Skin epidermis (tissue), 12 donors: ENCODE data around the gene MYH15.

Experiments used
- H3K27ac ChIP-seq, 21 experiments: fragments of 200-600 bp; sonication (generic) in 11 of 21; one replicate each; pipeline ENCODE4 v1.5.0; 2020; ENCODE audit warnings: mild to moderate bottlenecking in 3 of 21, inconsistent platforms in 2 of 21, moderate library complexity in 2 of 21
- H3K4me3 ChIP-seq, 7 experiments: fragments of 200-600 bp; sonication (generic) in 2 of 7; one replicate each; pipeline ENCODE4 v1.5.0; 2020; ENCODE audit warnings: inconsistent platforms in 2 of 7, mild to moderate bottlenecking in 2 of 7, moderate library complexity in 1 of 7

The MYH15 gene

DNA sequence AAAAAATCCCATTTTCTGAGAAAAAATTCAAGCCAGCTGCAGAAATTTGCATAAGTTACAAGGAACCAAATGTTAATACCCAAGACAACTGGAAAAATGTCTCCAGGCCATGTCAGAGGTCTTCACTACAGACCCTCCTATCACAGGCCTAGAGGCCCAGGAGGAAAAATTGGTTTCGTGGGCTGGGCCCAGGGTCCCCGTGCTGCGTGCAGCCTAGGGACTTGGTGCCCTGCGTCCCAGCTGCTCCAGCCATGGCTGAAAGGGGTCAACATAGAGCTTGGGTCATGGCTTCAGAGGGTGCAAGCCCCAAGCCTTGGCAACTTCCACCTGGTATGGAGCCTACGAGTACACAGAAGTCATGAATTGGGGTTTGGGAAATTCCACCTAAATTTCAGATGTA is 78.0 kb downstream of the MYH15 start:
- Histone ChIP-seq H3K4me3 (no peak overlapping the region), H3K27ac (no peak overlapping the region)

- H3K4me3 ChIP-seq = no peak overlapping the region
- H3K27ac ChIP-seq = no peak overlapping the region
These were observed 79.9 kb downstream of the MYH15 start for GRCh38 chr3:108430540-108430939.

DNA sequence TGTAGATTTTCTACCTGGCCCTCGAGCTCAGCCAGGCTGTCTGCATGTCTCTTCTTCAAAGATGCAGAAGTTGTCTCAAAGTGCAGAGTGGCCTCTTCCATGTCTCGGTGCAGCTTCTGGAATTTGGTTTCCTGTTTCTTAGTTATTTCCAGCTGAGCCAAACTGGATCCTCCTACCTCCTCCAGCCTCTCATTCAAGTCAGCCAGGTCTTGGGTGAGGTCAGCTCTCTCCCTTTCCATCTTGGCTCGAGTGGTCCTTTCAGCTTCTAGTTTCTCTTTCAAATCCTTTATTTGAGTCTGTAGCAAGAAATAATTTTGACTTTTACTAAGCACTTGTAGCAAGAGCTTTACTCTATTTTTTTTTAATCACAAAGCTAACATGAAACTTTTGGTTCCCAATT is 81.8 kb downstream of the MYH15 start:
- Histone ChIP-seq H3K27ac (no peak overlapping the region), H3K4me3 (no peak overlapping the region)

DNA sequence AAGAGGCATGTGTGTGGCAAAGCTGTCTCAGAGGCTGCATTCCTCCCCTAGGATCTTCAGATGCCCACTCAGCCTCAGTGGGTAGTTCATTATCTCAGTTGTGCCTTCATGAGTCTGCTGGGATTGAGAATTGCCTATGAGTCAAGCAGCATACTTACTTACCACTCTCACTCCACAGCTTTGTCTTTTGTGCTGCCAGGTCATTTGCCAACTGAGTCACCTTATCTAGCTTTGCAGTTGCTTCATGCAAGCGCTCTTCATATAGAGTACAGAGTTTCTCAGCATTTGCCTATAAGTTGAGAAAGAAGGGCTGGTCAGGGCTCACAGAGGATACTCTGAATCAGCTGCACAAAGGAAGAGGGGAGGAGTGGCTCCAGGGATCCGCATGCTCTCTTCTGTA is 89.5 kb downstream of the MYH15 start:
- Histone ChIP-seq H3K4me3 (no peak overlapping the region), H3K27ac (no peak overlapping the region)

DNA sequence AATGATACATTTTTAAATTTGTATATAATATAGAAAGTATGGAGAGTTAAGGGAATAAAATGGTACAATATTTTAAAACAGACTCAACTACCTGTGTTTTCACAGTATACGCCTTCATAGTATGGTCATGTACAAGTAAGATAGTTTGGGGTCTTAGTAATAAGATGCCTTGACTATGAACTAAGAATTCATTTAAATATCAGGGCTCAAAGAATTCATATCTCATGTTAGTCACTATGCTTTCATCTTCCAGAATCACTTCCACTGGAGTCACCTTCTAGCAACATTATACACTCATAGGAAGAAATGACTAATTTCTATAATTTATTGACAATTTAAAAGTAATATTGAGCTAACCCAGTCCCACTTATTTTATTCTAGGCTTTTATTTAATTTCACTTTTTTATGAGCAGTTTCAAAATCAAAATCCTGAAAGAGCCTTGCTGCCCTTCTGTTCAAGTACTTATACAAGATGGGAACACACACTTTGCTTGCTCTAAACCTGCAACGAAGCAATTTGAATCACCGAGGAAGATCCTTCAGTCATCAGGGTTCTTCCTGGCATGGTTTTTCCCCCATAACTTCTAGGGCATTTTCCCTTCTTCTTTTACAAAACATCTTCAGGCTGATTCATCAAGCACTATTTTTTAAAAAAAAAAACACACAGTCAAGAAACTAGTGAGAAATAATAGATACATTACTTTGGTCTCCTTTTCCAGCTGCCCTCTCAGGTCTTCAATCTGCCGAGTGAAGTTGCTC is 94.1 kb downstream of the MYH15 start:
- Histone ChIP-seq H3K4me3 (no peak overlapping the region), H3K27ac (no peak overlapping the region)

DNA sequence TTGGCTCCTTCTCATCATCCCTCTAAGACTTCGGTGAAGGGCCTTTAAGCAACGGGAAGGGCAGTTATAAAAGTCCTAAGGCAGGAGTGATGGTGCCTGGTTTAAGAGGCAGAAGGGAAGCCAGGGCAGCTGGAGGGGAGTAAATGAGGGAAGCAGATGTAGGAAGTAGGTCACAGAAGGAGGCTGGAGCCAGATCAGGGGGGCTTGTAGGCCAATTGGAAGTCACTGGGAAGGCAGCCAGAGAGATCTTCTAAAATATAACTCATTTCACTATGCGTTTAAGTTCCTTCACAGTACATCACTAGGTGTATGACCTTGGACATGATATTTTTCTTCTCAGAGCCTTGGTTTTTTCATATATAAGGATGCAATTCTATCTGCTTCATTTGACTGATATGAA is 94.7 kb downstream of the MYH15 start:
- Histone ChIP-seq H3K27ac (no peak overlapping the region), H3K4me3 (no peak overlapping the region)

DNA sequence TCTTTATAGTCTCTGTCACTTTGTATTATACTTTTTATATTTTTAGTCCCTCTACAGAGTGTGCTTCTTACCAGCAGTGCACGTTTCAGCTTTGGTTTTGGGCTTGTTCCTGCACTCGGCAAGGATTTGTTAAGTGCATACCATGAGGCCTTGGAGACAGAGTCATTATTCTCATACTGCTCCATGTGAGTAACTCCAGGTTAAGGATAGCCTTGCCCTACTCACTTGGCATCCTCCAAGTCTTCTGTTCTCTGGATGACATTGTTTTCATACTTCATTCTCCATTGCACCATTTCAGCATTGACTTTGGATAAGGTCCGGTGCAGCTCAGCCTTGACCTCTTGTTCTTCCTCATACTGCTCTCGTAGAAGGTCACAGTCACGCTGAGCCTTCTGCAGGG is 96.4 kb downstream of the MYH15 start:
- Histone ChIP-seq H3K4me3 (no peak overlapping the region), H3K27ac (no peak overlapping the region)

DNA sequence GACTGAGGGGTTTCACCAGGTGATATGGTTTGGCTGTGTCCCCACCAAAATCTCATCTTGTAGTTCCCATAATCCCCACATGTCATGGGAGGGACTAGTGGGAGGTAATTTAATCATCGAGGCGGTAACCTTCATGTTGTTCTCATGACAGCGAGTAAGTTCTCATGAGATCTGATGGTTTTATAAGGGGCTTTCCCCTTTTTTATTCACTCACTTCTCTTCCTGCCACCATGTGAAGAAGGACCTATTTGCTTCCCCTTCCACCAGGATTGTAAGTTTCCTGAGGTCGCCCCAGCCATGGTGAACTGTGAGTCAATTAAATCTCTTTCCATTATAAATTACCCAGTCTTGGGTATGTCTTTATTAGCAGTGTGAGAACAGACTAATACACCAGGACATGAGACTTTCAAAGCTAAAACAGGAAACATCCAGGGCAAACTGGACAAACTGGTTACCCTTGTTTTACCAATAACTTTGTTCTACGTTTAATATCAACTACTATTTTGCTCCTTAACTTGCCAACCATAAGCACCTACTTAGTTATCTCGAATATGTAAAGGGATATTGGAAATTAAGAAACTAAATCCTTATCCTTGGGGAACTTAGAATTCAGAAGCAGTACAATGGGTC is 98.2 kb downstream of the MYH15 start:
- Histone ChIP-seq H3K4me3 (no peak overlapping the region), H3K27ac (peak overlapping the region in 4 of 21 experiments; percentile 0 to 43 (median 32))

GRCh38 chr3:108410531-108410984 is 99.8 kb downstream of the MYH15 start:
- Histone ChIP-seq H3K4me3 (no peak overlapping the region), H3K27ac (peak overlapping the region in 7 of 21 experiments; percentile 5 to 69 (median 35))

DNA sequence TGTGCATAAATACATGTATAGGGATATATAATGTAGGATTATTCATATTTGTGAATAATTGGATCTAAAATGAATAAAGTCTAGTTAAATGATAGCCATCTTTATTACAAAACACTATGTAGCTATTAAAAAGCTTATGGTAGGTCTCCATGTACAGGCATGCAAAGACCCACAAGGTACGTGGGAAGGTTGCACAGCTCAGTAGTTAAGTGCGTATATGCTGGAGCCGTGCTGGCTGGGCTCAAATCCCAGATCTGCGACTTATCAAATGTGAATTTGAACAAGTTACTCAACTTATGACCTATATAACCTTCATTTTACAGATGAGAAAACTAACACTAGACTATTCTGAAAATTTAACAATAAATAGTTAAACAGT is 100.6 kb downstream of the MYH15 start:
- Histone ChIP-seq H3K27ac (peak overlapping the region in 4 of 21 experiments; percentile 24 to 47 (median 42)), H3K4me3 (no peak overlapping the region)

GRCh38 chr3:108408883-108409799 is 101.3 kb downstream of the MYH15 start:
- peak overlapping the region in 7 of 21 experiments; percentile 4 to 47 (median 24) for H3K27ac ChIP-seq
- no peak overlapping the region for H3K4me3 ChIP-seq

DNA sequence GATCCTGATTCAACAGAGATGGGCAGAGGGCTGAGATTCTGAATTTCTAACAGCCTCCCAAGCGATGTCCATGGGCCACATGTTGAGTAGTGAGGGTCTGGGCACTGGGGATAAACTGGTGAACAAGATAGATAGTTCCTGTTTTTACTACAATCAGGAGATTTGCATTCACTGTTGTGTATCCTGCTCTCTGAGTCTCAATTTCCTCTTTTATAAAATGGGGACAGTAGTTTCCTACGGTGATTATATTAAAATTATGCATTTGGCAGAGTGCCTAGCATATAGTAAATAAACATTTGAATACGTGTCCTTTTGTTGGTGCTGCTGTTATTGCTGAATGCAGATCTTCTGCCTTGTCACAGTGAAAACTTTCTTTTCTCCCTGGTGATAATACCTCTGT is 102.5 kb downstream of the MYH15 start:
- H3K27ac ChIP-seq = no peak overlapping the region

GRCh38 chr3:108406661-108407206 is 103.7 kb downstream of the MYH15 start:
- no peak overlapping the region for H3K4me3 ChIP-seq

More for the DNA sequence above, 102.5 kb downstream of the MYH15 start:
- no peak overlapping the region for H3K4me3 ChIP-seq

DNA sequence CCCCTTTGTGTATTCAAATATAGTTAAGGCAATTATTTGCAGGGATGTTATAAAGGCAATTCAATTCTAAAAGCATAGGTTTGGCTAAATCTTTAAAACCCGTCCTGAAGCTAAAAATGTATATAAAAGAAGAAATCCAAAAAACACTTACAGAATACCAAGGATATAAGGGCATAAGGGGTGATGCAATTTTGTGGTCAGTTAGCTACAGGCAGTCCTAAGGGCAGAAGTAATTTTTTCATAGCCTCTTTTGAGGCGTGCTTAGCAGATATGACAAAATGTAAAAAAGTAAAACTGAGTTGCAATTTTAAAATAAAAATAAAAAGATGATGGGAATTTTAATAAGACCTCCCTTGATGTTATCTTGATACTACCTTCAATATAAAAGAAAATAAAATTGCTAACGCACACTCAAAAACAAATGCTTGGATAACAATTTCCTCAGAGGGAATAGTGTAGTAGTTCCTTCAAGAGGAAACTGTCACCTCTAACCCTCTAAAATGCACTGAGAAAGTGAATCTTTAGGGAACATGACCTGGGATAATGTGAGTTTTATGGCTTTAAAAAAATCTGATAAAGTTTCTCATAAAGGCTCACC is 104.2 kb downstream of the MYH15 start:
- Histone ChIP-seq H3K27ac (no peak overlapping the region), H3K4me3 (no peak overlapping the region)

More at GRCh38 chr3:108406661-108407206, 103.7 kb downstream of the MYH15 start:
- no peak overlapping the region for H3K27ac ChIP-seq

DNA sequence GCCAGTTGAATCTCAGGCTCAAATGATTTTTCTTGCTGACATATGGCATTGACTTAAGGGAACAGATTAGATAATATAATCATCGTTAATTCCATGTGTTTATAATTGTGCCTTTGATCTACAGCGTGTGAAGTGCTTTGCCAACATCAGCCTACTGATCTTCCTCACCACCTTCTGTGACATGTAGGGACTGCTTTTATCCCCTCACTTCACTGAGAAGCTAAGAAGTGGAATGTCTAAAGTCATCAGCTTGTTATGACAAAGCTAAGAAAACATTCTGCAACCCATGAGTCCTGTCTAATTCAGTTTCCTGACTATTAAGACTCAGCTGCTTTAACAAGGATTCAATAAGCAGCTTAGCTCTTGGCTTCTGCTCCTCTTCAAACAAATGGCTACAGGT is 106.0 kb downstream of the MYH15 start:
- Histone ChIP-seq H3K27ac (no peak overlapping the region), H3K4me3 (no peak overlapping the region)

DNA sequence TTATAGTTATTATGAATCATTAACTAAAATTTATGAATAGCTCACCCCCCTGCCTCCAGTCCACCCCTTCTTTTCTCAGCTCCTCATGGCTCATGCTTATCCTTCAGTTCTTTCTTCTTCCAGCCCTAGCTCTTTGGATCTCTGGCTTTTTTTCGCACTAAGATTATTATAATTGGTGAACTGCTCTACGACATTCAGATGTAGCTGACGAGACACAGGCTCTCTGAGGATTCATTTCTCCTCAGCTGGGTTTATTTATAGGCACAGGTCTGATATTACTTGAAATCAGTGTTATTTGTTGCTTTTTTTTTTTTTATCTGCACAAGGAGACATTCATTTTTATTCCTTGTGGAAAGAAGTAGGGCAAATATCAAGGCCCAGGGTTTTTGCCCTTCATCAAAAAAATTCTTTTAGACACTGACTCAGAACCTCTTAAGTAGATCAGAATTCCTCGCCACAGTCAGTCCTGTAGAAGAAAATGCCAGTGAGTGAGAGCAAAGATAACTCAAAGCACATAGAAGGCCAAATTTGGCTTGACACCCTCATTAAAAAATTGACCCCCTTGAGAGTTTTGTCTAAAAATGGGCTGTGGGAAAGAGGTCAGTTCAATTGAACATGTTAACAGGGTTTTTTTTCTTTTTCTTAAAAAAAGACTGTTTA is 106.6 kb downstream of the MYH15 start:
- Histone ChIP-seq H3K27ac (no peak overlapping the region), H3K4me3 (no peak overlapping the region)

DNA sequence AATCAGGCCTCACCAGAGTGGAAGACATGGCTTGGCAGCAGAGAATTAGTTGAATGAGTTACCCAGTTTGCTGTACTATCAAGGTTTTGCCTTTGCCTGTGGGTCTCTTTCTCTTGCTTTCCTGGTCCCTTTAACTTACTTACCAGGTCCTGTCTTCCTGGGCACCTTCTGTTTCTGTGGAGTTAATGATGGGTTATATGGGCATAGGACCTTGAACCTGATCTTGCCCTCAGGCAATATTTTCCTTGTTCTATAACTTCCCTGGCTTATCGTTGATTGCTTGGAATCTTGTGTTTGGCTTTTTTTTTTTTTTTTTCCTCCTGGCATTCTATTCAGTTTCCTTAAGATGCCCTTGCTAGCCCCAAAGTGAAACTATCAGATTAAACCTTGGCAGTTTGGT is 107.2 kb downstream of the MYH15 start:
- Histone ChIP-seq H3K27ac (no peak overlapping the region), H3K4me3 (no peak overlapping the region)

GRCh38 chr3:108401836-108402235 is 108.6 kb downstream of the MYH15 start:
- no peak overlapping the region for H3K4me3 ChIP-seq
- H3K27ac ChIP-seq = no peak overlapping the region

DNA sequence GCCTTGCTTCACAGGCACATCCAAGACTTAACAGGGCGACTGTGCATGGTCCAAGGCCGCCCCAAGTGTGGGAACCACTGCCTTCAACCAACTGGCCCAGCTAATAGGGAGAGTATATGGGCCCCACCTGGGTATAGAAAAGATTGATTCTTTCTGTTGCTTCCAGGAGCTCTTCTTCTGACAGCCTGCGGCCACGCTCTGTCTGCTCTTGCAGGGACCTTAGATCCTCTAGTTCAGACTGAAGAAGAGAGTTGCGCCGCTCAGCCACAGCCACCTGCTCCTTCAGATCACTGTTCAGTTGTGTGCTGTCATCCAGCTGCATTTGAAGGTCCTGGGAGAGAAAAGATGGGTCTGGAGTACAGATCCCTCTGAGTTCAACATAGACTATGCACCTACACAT is 111.9 kb downstream of the MYH15 start:
- no peak overlapping the region for H3K4me3 ChIP-seq
- H3K27ac ChIP-seq = no peak overlapping the region
